Measurements from ENCODE around the gene WNK2. TPM values are rescaled to one million over a fixed set of nuclear protein-coding genes. Genes with fewer than 3 reads are reported as not detected.

The WNK2 gene
- polyA plus RNA-seq, 3 donors: 0.40 TPM; not detected in 2

GRCh38 chr9:93205045-93205768 lies 21.3 kb downstream of the WNK2 start:
- Mint-ChIP-seq H3K36me3 (no peaks in the 10 kb centered on the region), H3K4me3 (no peak overlapping the region), H3K9me3 (peaks cover 0 to 5% (median 3%) of the 10 kb centered on the region in 7 donors), H3K27me3 (ENCODE audit: low read depth in 3 of 3) (peaks cover 10 to 14% (median 12%) of the 10 kb centered on the region in 3 donors), H3K4me1 (no peaks in the 10 kb centered on the region), H3K27ac (no peak overlapping the region)
- intact Hi-C loops (cut with micrococcal nuclease): no loop called here
- TF ChIP-seq CTCF (IDR thresholded peaks at IDR 0.05): no peak
- no peaks in the 10 kb centered on the region for H3K79me2 ChIP-seq (ENCODE audit: insufficient read depth, low read length)
- 70% methylated on average over 11 of the region's 14 CpGs for WGBS (ENCODE audit: insufficient coverage)
- no peaks in the 10 kb centered on the region for H3K27me3 ChIP-seq (ENCODE audit: control insufficient read depth in 2 of 2, insufficient read depth in 2 of 2, low read length in 2 of 2)
- DNase-seq: no peak
- H3K9me3 ChIP-seq (replicated peaks in 1 of 2; ENCODE audit: control insufficient read depth in 1 of 2, insufficient read depth in 1 of 2, low read length in 2 of 2): peaks cover 0 to 4% of the 10 kb centered on the region in 2 donors
- no peaks in the 10 kb centered on the region for H3K36me3 ChIP-seq (replicated peaks in 1 of 2; ENCODE audit: control insufficient read depth in 1 of 2, insufficient read depth in 2 of 2, low read length in 2 of 2)
- no peak overlapping the region for H3K4me2 ChIP-seq (replicated peaks; ENCODE audit: extremely low read depth, low read length, poor library complexity, severe bottlenecking)
- H2AFZ ChIP-seq (ENCODE audit: insufficient read depth, low read depth, low read length, poor library complexity, severe bottlenecking): no peak overlapping the region
- H3K9ac ChIP-seq (ENCODE audit: insufficient read depth, low read length, poor library complexity, severe bottlenecking): no peak overlapping the region
- no peak overlapping the region for H3K4me3 ChIP-seq (replicated peaks in 1 of 3; ENCODE audit: low read depth in 2 of 3, low read length in 3 of 3)
- H3K27ac ChIP-seq (ENCODE audit: low read depth in 1 of 2, low read length in 2 of 2): no peak overlapping the region
- H4K20me1 ChIP-seq (ENCODE audit: insufficient read depth, low read length): no peaks in the 10 kb centered on the region
- no peaks in the 10 kb centered on the region for H3K4me1 ChIP-seq (ENCODE audit: control insufficient read depth in 1 of 2, insufficient read depth in 2 of 2, low read length in 2 of 2)

GRCh38 chr9:93205896-93206575 lies 22.1 kb downstream of the WNK2 start:
- peaks cover 0 to 5% (median 3%) of the 10 kb centered on the region in 7 donors for H3K9me3 Mint-ChIP-seq

More at GRCh38 chr9:93205896-93206575, 22.1 kb downstream of the WNK2 start:
- no peak for DNase-seq
- Histone ChIP-seq H3K36me3 (replicated peaks in 1 of 2; ENCODE audit: control insufficient read depth in 1 of 2, insufficient read depth in 2 of 2, low read length in 2 of 2) (no peaks in the 10 kb centered on the region), H3K9ac (ENCODE audit: insufficient read depth, low read length, poor library complexity, severe bottlenecking) (no peak overlapping the region), H2AFZ (ENCODE audit: insufficient read depth, low read depth, low read length, poor library complexity, severe bottlenecking) (no peak overlapping the region), H3K9me3 (replicated peaks in 1 of 2; ENCODE audit: control insufficient read depth in 1 of 2, insufficient read depth in 1 of 2, low read length in 2 of 2) (peaks cover 0 to 4% of the 10 kb centered on the region in 2 donors), H3K27me3 (ENCODE audit: control insufficient read depth in 2 of 2, insufficient read depth in 2 of 2, low read length in 2 of 2) (no peaks in the 10 kb centered on the region), H3K79me2 (ENCODE audit: insufficient read depth, low read length) (no peaks in the 10 kb centered on the region), H3K4me2 (replicated peaks; ENCODE audit: extremely low read depth, low read length, poor library complexity, severe bottlenecking) (no peak overlapping the region), H3K27ac (ENCODE audit: low read depth in 1 of 2, low read length in 2 of 2) (no peak overlapping the region), H3K4me3 (replicated peaks in 1 of 3; ENCODE audit: low read depth in 2 of 3, low read length in 3 of 3) (no peak overlapping the region), H3K4me1 (ENCODE audit: control insufficient read depth in 1 of 2, insufficient read depth in 2 of 2, low read length in 2 of 2) (no peaks in the 10 kb centered on the region), H4K20me1 (ENCODE audit: insufficient read depth, low read length) (no peaks in the 10 kb centered on the region)
- Mint-ChIP-seq H3K4me1 (no peaks in the 10 kb centered on the region), H3K27me3 (ENCODE audit: low read depth in 3 of 3) (peaks cover 10 to 14% (median 12%) of the 10 kb centered on the region in 3 donors), H3K36me3 (no peaks in the 10 kb centered on the region), H3K4me3 (no peak overlapping the region), H3K27ac (no peak overlapping the region)
- intact Hi-C loops (cut with micrococcal nuclease): no loop called here
- TF ChIP-seq CTCF (IDR thresholded peaks at IDR 0.05): no peak
- WGBS (ENCODE audit: insufficient coverage): 88% methylated on average over 11 of the region's 12 CpGs

Data from CD14-positive monocyte (primary cell).